SK-N-SH (cell line): Measurements from ENCODE around the gene CCDC192. TPM values are rescaled to one million over a fixed set of nuclear protein-coding genes. Genes with fewer than 3 reads are reported as not detected.
A peak's percentile ranks its signal among the peaks of the same experiment; 100 is the strongest.

Experiments used
- CTCF ChIA-PET: fragments of 300-600, 350-600 bp; formaldehyde crosslinking; extraction: SDS; loops from one replicate; lab custom pipeline; 2021; lab: Yijun Ruan, JAX
- POLR2A ChIA-PET: fragments of 350-600 bp; sonication (Branson Sonifier 250); formaldehyde crosslinking; extraction: SDS; loops from one replicate; lab custom pipeline; 2020; ENCODE audit warnings: antibody characterized with exemption, inconsistent platforms; lab: Yijun Ruan, JAX
- DNase-seq: peaks from one replicate; pipeline ENCODE4 v3.0.0; 2012
- H2AFZ ChIP-seq: fragments of 200-600 bp; sonication (generic); 2 replicates; pipeline ENCODE4 v1.8.1; 2016; ENCODE audit warnings: antibody characterized with exemption, mild to moderate bottlenecking, low read depth
- H3F3A ChIP-seq: fragments of 200-600 bp; sonication (generic); replicated peaks from 2 replicates; pipeline ENCODE3; 2016; ENCODE audit warnings: antibody characterized with exemption, mild to moderate bottlenecking; ENCODE audit not compliant: insufficient read depth
- H3K27ac ChIP-seq, 2 experiments: fragments of 200-500 bp in 1 of 2; fragments of 200-600 bp in 1 of 2; sonication (Bioruptor generic) in 1 of 2; sonication (generic), shearing (Covaris generic) in 1 of 2; 2 replicates each; pipeline versions ENCODE4 v1.5.1 to v1.6.1; 2014 to 2016; ENCODE audit warnings: low read depth in 2 of 2, inconsistent platforms in 1 of 2, low read length in 1 of 2, mild to moderate bottlenecking in 1 of 2, mixed read lengths in 1 of 2
- H3K27me3 ChIP-seq: fragments of 200-600 bp; sonication (generic), shearing (Covaris generic); 2 replicates; pipeline ENCODE4 v1.6.1; 2016; ENCODE audit warnings: mixed run types; ENCODE audit not compliant: insufficient read depth
- H3K36me3 ChIP-seq, 2 experiments: fragments of 200-500 bp in 1 of 2; fragments of 200-600 bp in 1 of 2; sonication (Bioruptor generic) in 1 of 2; sonication (generic) in 1 of 2; replicated peaks in 1 of 2; 2 replicates each; pipeline versions ENCODE3 to v1.5.1; 2014 to 2016; ENCODE audit warnings: low read length in 1 of 2, mild to moderate bottlenecking in 1 of 2; ENCODE audit not compliant: insufficient read depth in 2 of 2, control insufficient read depth in 1 of 2
- H3K4me1 ChIP-seq, 2 experiments: fragments of 200-500 bp in 1 of 2; fragments of 200-600 bp in 1 of 2; sonication (Bioruptor generic) in 1 of 2; sonication (generic), shearing (Covaris generic) in 1 of 2; 2 replicates each; pipeline versions ENCODE4 v1.5.1 to v1.6.1; 2014 to 2016; ENCODE audit warnings: low read depth in 1 of 2, low read length in 1 of 2, mixed run types in 1 of 2; ENCODE audit not compliant: insufficient read depth in 2 of 2, control insufficient read depth in 1 of 2
- H3K4me2 ChIP-seq: fragments of 200-600 bp; sonication (generic), shearing (Covaris generic); 2 replicates; pipeline ENCODE4 v1.6.1; 2017; ENCODE audit warnings: mixed run types
- H3K4me3 ChIP-seq, 2 experiments: fragments of 200-500 bp in 1 of 2; fragments of 200-600 bp in 1 of 2; sonication (Bioruptor generic) in 1 of 2; sonication (generic), shearing (Covaris generic) in 1 of 2; 2 replicates each; pipeline versions ENCODE4 v1.5.1 to v1.8.1; 2014 to 2016; ENCODE audit warnings: low read depth in 2 of 2, inconsistent platforms in 1 of 2, low read length in 1 of 2, mild to moderate bottlenecking in 1 of 2, mixed read lengths in 1 of 2, moderate library complexity in 1 of 2
- H3K79me2 ChIP-seq: fragments of 200-600 bp; sonication (generic); 2 replicates; pipeline ENCODE4 v1.8.1; 2017; ENCODE audit warnings: mild to moderate bottlenecking; ENCODE audit not compliant: insufficient read depth
- H3K9ac ChIP-seq: fragments of 200-600 bp; sonication (generic); 2 replicates; pipeline ENCODE4 v1.6.1; 2017; ENCODE audit warnings: mixed run types
- H3K9me2 ChIP-seq: fragments of 200-600 bp; sonication (generic); 2 replicates; pipeline ENCODE4 v1.6.1; 2017; ENCODE audit warnings: mixed run types
- H3K9me3 ChIP-seq: fragments of 200-600 bp; sonication (generic); 2 replicates; pipeline ENCODE4 v1.6.1; 2017; ENCODE audit warnings: mixed run types, mild to moderate bottlenecking, moderate library complexity
- H4K20me1 ChIP-seq: fragments of 200-600 bp; sonication (generic); 2 replicates; pipeline ENCODE4 v1.6.1; 2017; ENCODE audit warnings: mild to moderate bottlenecking, mixed run types; ENCODE audit not compliant: insufficient read depth
- FOSL2 ChIP-seq: IDR thresholded peaks from 2 replicates; pipeline ENCODE4 v1.4.0; 2012; ENCODE audit warnings: low read depth, mild to moderate bottlenecking, moderate library complexity, borderline replicate concordance
- FOXM1 ChIP-seq: IDR thresholded peaks from 2 replicates; pipeline ENCODE4 v1.4.0; 2012; ENCODE audit warnings: low read depth, mild to moderate bottlenecking
- GABPA ChIP-seq: IDR thresholded peaks from 2 replicates; pipeline ENCODE4 v1.4.0; 2012; ENCODE audit warnings: low read depth, mild to moderate bottlenecking
- GATA2 ChIP-seq: sonication (generic); formaldehyde crosslinking; IDR thresholded peaks from 2 replicates; pipeline ENCODE4 v1.5.0; 2020; ENCODE audit warnings: mild to moderate bottlenecking, missing genetic modification reagents
- MEF2A ChIP-seq: IDR thresholded peaks from 2 replicates; pipeline ENCODE4 v1.4.0; 2012; ENCODE audit warnings: low read depth, borderline replicate concordance
- NFIC ChIP-seq: IDR thresholded peaks from 2 replicates; pipeline ENCODE4 v1.4.0; 2012; ENCODE audit warnings: borderline replicate concordance
- PBX3 ChIP-seq: IDR thresholded peaks from 2 replicates; pipeline ENCODE4; 2012
- RCOR1 ChIP-seq: fragments of 150-350 bp; IDR thresholded peaks from 2 replicates; pipeline ENCODE4 v1.6.1; 2017; ENCODE audit warnings: antibody characterized with exemption, low read length
- RXRA ChIP-seq: IDR thresholded peaks from 2 replicates; pipeline ENCODE4 v1.4.0; 2012; ENCODE audit warnings: low read depth, mild to moderate bottlenecking, borderline replicate concordance
- SIN3A ChIP-seq: IDR thresholded peaks from 2 replicates; pipeline ENCODE4 v1.6.1; 2012; ENCODE audit warnings: low read depth, mild to moderate bottlenecking, low read length, moderate library complexity, borderline replicate concordance
- TAF1 ChIP-seq: IDR thresholded peaks from 2 replicates; pipeline ENCODE4 v1.6.1; 2012; ENCODE audit warnings: low read depth, mild to moderate bottlenecking, low read length, moderate library complexity, borderline replicate concordance
- TEAD4 ChIP-seq: IDR thresholded peaks from 2 replicates; pipeline ENCODE4 v1.4.0; 2012; ENCODE audit warnings: mild to moderate bottlenecking, borderline replicate concordance; ENCODE audit not compliant: insufficient read depth
- USF2 ChIP-seq: fragments of 150-350 bp; IDR thresholded peaks from 2 replicates; pipeline ENCODE4 v1.6.1; 2017; ENCODE audit warnings: antibody characterized with exemption, low read length, low read depth, borderline replicate concordance
- YY1 ChIP-seq: IDR thresholded peaks from 2 replicates; pipeline ENCODE4 v1.4.0; 2012; ENCODE audit warnings: low read depth, mild to moderate bottlenecking
- WGBS: methylation state at CpG from one replicate; pipeline ENCODE4 v1.1.6; 2017; ENCODE audit warnings: low lambda C conversion rate; 5-methylcytosine and 5-hydroxymethylcytosine counted together
- polyA plus RNA-seq, 3 experiments: library from polyadenylated mRNA; depleted of rRNA; stranded (reverse); fragments of >200 nt; gene quantifications; 2 replicates each; pipeline ENCODE4 v1.2.3, GENCODE V29; 2012

Gene CCDC192
- polyA plus RNA-seq, 1 of the 3 experiments (the other 2 are of a cell fraction), result not detected

GRCh38 chr5:127894461-127894860 lies 191.3 kb downstream of the CCDC192 start (continued):
- TF ChIP-seq FOSL2 (no peak), GABPA (no peak)

GRCh38 chr5:127898551-127899213 lies 195.5 kb downstream of the CCDC192 start:
- H4K20me1 ChIP-seq, result no peaks in the 10 kb centered on the region
- TF ChIP-seq USF2 (no peak), GATA2 (no peak), YY1 (no peak), NFIC (no peak), SIN3A (no peak), TAF1 (no peak), RCOR1 (no peak), MEF2A (no peak), TEAD4 (no peak), RXRA (no peak), FOXM1 (no peak), GABPA (no peak), PBX3 (no peak), FOSL2 (no peak)
- no peaks in the 10 kb centered on the region for H3K27me3 ChIP-seq
- ChIA-PET POLR2A (no interaction called here), CTCF (interaction anchor here (0.8 to 1.7 kb wide), 5 partner anchors 9 to 303 kb away, joined by 3 to 5 read pairs (median 3); no protein-coding TSS in a partner anchor)
- H3K4me2 ChIP-seq, result peak overlapping the region; percentile 40; the same call in 1 of the 2 replicates
- H2AFZ ChIP-seq, result peak overlapping the region; percentile 70; the same call in 1 of the 2 replicates
- DNase-seq, result no peak
- no peaks in the 10 kb centered on the region for H3K9me3 ChIP-seq
- H3K27ac ChIP-seq, result no peak overlapping the region
- no peaks in the 10 kb centered on the region for H3K36me3 ChIP-seq
- H3K9me2 ChIP-seq, result no peaks in the 10 kb centered on the region
- WGBS, result 92% methylated on average over 4 of the region's 4 CpGs
- H3K79me2 ChIP-seq, result no peaks in the 10 kb centered on the region
- peaks cover 5% of the 10 kb centered on the region for H3F3A ChIP-seq
- H3K9ac ChIP-seq, result no peak overlapping the region
- H3K4me3 ChIP-seq, result no peak overlapping the region
- H3K4me1 ChIP-seq, result peaks cover 0 to 12% of the 10 kb centered on the region in 2 experiments; a peak in 1 of 4 replicates
